Measurements from ENCODE around the gene SLC22A17.

Gene SLC22A17

GRCh38 chr14:23302290-23303225, 50.1 kb downstream of the SLC22A17 start, which contains the start of gene PPP1R3E:
PPP1R3E (minus strand) TSS chr14:23302859; CDS start chr14:23302576, 283 bp downstream.
- DNase-seq = peak; percentile 56 to 60

- peak in 1 of 2 experiments; percentile 72 for DNase-seq
Observed at GRCh38 chr14:23301969-23302289, 50.8 kb downstream of the SLC22A17 start.

DNA sequence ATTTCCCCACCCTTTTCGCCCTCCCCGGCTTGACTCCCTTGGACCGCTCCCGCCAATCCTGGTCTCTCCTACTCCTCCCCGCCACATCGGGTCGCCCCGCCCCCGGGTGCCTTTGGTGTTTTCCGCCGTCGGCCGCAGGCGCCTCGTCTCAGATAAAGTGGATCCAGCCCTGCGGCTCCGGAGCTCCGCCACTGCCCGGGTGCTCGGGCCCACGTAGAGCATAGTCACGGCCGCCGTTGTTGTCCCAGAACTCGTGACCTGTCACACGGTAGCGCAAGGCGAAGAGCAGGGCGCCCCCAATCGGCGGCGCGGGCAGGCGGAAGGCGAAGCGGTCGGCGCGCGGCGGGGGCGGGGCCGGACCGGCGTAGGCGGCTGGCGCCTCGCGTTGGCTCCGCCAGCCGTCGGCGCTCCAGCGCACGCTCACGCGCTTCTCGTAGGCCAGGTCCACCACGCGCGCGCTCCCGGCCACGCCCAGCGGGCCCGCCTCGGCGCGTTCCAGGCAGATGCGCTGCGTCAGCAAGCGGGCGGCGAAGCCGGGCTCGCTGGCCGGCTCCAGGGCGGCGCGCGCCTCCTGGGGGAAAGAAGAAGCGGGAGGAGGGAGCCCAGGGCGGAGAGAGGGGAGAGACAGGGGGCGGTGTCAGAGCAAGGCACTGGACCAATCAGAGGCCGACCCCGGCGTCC, 51.3 kb downstream of the SLC22A17 start:
- peak; percentile 94 to 98 for DNase-seq

- DNase-seq = no peak
Observed at GRCh38 chr14:23300687-23301223, 51.9 kb downstream of the SLC22A17 start.

DNA sequence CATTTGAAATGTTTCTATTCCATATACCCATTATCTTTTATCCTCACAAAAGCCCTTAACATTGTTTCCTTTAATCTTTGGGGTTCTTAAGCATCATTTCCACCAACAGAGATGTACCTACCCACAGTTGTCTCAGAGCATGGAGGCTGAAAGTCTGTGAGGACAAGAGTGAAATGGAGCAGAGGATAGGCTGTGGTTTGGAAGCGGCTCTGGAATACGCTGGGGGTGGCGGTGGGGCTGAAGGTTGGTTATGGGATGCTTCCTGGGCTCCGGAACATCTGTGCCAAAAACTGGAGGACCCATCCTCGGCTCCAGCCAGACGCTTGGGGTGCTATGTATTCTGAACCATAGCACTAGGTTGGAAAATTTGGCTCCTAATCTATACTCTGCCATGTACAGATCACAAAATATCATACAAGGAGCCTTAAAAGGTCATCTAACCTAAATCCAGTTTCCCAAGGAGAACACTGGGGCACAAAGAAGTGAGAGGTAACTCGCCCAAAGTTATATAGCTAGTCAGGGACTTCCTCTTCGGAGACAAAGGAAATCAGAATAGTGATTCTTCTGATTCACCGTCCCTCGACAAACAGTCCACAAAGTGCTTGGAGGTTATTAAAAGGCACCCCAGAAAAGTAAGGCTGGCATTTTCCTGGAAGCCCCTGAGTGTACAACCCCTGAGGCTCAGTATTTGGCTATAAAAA, 52.6 kb downstream of the SLC22A17 start:
- DNase-seq = no peak

DNA sequence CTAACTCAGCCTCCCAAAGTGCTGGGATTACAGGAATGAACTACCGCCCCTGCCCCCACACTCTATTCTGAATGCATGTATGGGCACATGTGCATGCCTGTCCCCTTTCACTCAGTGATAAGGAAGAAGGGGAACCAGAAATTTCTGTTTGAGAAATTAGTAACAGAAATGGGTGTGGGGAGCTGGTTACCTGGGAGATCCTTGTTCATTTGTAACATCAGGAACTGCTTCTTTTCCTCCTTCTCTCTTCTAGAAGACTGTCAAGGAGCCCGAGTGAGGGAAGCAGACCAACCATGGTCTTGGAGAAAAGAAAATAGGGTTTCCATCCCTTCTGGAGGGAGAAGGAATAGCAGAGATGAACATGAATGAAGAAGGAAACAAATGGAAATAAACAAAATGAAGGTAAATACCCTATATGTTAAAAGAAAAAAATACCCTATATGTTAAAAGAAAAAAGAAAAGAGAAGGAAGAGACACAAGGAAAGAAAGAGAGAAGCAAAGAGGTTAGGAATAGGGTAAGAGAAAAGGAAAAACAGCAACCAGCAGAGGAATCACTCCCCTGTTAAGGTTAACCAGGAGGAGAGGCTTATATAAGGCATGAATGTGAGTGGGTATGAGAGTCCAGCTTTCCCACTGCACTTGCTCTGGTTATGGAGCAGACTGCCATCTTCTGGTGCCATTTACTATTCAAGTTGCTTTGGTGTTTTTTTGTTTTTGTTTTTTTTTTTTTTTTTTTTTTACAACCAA, 53.3 kb downstream of the SLC22A17 start:
- no peak for DNase-seq

DNA sequence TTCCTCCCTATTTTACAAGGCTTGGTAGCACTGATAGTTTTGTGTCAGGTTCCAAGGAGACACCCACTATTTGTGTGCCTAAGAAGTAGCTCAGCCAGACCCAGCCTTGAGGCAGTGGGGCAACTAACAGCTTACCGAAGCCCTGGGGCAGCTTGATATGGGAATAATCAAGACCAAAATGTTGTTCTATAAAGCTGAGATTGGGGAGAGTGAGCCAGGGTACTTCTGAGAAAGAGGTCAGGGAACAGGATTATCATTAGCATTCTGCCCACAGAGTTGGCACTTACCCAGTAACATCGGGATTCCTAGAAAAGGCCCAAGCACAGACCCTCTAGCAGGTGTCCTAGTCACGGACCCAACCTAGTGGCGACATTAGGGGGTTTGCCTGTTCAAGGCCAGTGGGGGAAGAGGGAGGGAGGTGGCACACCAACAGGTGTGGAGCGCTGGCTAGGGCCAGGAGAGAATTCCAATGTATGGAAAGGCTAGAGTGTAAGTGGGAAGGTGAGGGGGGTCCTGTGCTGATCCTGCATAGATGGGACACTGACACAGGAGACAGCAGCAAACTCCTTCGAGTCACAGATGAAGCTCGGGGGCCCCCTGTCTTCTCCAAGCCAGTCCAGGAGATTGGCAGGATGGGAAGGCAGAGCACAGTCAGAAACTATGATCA, 54.9 kb downstream of the SLC22A17 start:
- DNase-seq = no peak

DNA sequence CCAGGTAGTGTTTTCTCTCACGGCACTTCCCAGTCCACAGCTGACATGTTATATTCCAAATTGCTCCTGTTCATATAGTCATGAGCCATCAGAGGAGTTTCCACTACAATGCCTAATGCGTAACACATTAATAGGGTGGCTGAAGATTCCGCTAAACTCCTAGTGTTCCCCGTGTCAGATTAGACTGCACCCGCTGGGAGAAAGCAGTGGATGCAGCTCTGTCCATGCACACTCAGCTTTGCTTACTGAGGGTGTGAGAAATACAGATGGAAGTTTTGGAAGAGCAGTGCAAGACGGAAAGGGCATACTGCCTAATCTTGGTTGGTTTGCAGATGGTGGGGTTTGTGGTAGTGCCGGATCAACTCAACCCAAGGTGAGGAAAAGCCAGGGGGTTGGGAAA, 55.6 kb downstream of the SLC22A17 start:
- no peak for DNase-seq

Data from NCI-H1930 (cell line).